CD14-positive monocyte (primary cell): Measurements from ENCODE around the gene ARHGEF19. TPM values are rescaled to one million over a fixed set of nuclear protein-coding genes. Genes with fewer than 3 reads are reported as not detected.

Experiments
- DNase-seq, 3 donors: peaks; one replicate each; pipeline ENCODE4 v3.0.0-alpha.2; 2011 to 2022
- H2AFZ ChIP-seq: 2 replicates; pipeline ENCODE4 v1.6.0; 2012; ENCODE audit warnings: mild to moderate bottlenecking, low read depth, low read length, inconsistent platforms; ENCODE audit not compliant: insufficient read depth, poor library complexity, severe bottlenecking
- H3K27ac ChIP-seq, 2 donors: 1 replicate in 1 of 2; 2 replicates in 1 of 2; pipeline ENCODE4 v1.5.1; 2012 to 2013; ENCODE audit warnings: low read length in 2 of 2, control low read depth in 1 of 2, inconsistent platforms in 1 of 2, low read depth in 1 of 2, mild to moderate bottlenecking in 1 of 2
- H3K27me3 ChIP-seq, 2 donors: one replicate each; pipeline versions ENCODE4 v1.6.0 to v1.6.1; 2011 to 2013; ENCODE audit warnings: low read length in 2 of 2; ENCODE audit not compliant: control insufficient read depth in 2 of 2, insufficient read depth in 2 of 2
- H3K36me3 ChIP-seq, 2 donors: replicated peaks in 1 of 2; 1 replicate in 1 of 2; 2 replicates in 1 of 2; pipeline versions ENCODE4 v1.5.1 to v1.6.1; 2012 to 2013; ENCODE audit warnings: low read length in 2 of 2, control low read depth in 1 of 2, inconsistent platforms in 1 of 2, mild to moderate bottlenecking in 1 of 2; ENCODE audit not compliant: insufficient read depth in 2 of 2, control insufficient read depth in 1 of 2
- H3K4me1 ChIP-seq, 2 donors: 1 replicate in 1 of 2; 2 replicates in 1 of 2; pipeline versions ENCODE4 v1.5.1 to v1.6.1; 2012 to 2013; ENCODE audit warnings: low read length in 2 of 2, control low read depth in 1 of 2, inconsistent platforms in 1 of 2, mild to moderate bottlenecking in 1 of 2, moderate library complexity in 1 of 2; ENCODE audit not compliant: insufficient read depth in 2 of 2, control insufficient read depth in 1 of 2
- H3K4me2 ChIP-seq: replicated peaks from 2 replicates; pipeline ENCODE3; 2012; ENCODE audit warnings: low read length, moderate library complexity, mild to moderate bottlenecking; ENCODE audit not compliant: poor library complexity, severe bottlenecking; ENCODE audit errors: extremely low read depth
- H3K4me3 ChIP-seq, 3 experiments: fragments of 200-600 bp in 1 of 3; sonication (generic) in 1 of 3; replicated peaks in 1 of 3; 1 replicate in 2 of 3; 2 replicates in 1 of 3; pipeline ENCODE4 v1.5.1; 2011 to 2013; ENCODE audit warnings: low read length in 3 of 3, mild to moderate bottlenecking in 3 of 3, control low read depth in 2 of 3, low read depth in 2 of 3, inconsistent platforms in 1 of 3, moderate library complexity in 1 of 3
- H3K79me2 ChIP-seq: 2 replicates; pipeline ENCODE4 v1.6.0; 2012; ENCODE audit warnings: mild to moderate bottlenecking, control low read depth, inconsistent platforms, low read length, moderate library complexity; ENCODE audit not compliant: insufficient read depth
- H3K9ac ChIP-seq: 2 replicates; pipeline ENCODE4 v1.6.0; 2017; ENCODE audit warnings: low read length, mild to moderate bottlenecking; ENCODE audit not compliant: insufficient read depth, poor library complexity, severe bottlenecking
- H3K9me3 ChIP-seq, 2 donors: replicated peaks in 1 of 2; 1 replicate in 1 of 2; 2 replicates in 1 of 2; pipeline versions ENCODE4 v1.5.1 to v1.6.1; 2012 to 2013; ENCODE audit warnings: low read length in 2 of 2, control low read depth in 1 of 2; ENCODE audit not compliant: control insufficient read depth in 1 of 2, insufficient read depth in 1 of 2
- H4K20me1 ChIP-seq: 2 replicates; pipeline ENCODE4 v1.6.0; 2012; ENCODE audit warnings: mild to moderate bottlenecking, low read length, control low read depth, moderate library complexity; ENCODE audit not compliant: insufficient read depth
- H3K27ac Mint-ChIP-seq, 7 donors: one replicate each; pipeline ENCODE4 v1.8.0; 2020; ENCODE audit warnings: mild to moderate bottlenecking in 7 of 7, mixed read lengths in 7 of 7, moderate library complexity in 6 of 7, inconsistent platforms in 2 of 7
- H3K27me3 Mint-ChIP-seq, 3 donors: one replicate each; pipeline ENCODE4 v1.8.0; 2021 to 2022; ENCODE audit warnings: low read depth in 3 of 3, mild to moderate bottlenecking in 3 of 3, mixed read lengths in 3 of 3, moderate library complexity in 3 of 3, inconsistent platforms in 1 of 3
- H3K36me3 Mint-ChIP-seq, 2 donors: one replicate each; pipeline ENCODE4 v1.8.0; 2020; ENCODE audit warnings: mixed read lengths in 2 of 2, inconsistent platforms in 1 of 2, mild to moderate bottlenecking in 1 of 2
- H3K4me1 Mint-ChIP-seq: one replicate; pipeline ENCODE4 v1.8.0; 2020; ENCODE audit warnings: mild to moderate bottlenecking, mixed read lengths
- H3K4me3 Mint-ChIP-seq, 2 donors: one replicate each; pipeline ENCODE4 v1.8.0; 2020; ENCODE audit warnings: mild to moderate bottlenecking in 2 of 2, mixed read lengths in 2 of 2, moderate library complexity in 1 of 2
- H3K9me3 Mint-ChIP-seq, 7 donors: one replicate each; pipeline ENCODE4 v1.8.0; 2020 to 2022; ENCODE audit warnings: mixed read lengths in 7 of 7, mild to moderate bottlenecking in 6 of 7, moderate library complexity in 6 of 7, inconsistent platforms in 2 of 7
- CTCF ChIP-seq: fragments of 200-600 bp; IDR thresholded peaks from one replicate; pipeline ENCODE4 v1.8.0; 2022; ENCODE audit warnings: antibody characterized with exemption, mild to moderate bottlenecking
- WGBS: methylation state at CpG from one replicate; pipeline ENCODE4 v1.1.5; 2013; ENCODE audit warnings: missing lambda C conversion rate; ENCODE audit not compliant: insufficient coverage; 5-methylcytosine and 5-hydroxymethylcytosine counted together
- intact Hi-C, 2 donors: fragments of 100-400 bp; cut with micrococcal nuclease; formaldehyde crosslinking; loops; one replicate each; pipeline versions ENCODE4 v1.15.0 to v1.15.1; 2023
- polyA plus RNA-seq, 3 donors: library from polyadenylated mRNA; depleted of rRNA in 1 of 3; unstranded in 2 of 3; stranded (reverse) in 1 of 3; fragments of 300-500 nt in 2 of 3; fragments of >200 nt in 1 of 3; fragmentation: Illumina TruSeq in 2 of 3; gene quantifications; 1 replicate in 2 of 3; 2 replicates in 1 of 3; pipeline ENCODE4 v1.2.3, GENCODE V29; 2012 to 2021

ARHGEF19 gene
- polyA plus RNA-seq, 3 donors = 2.2 to 7.9 (median 2.3) TPM

- no peaks in the 10 kb centered on the region for H3K9me3 ChIP-seq
- H3K9ac ChIP-seq = peak overlapping the region; percentile 60
- peaks cover 23 to 34% (median 32%) of the 10 kb centered on the region in 3 donors for H3K27me3 Mint-ChIP-seq
- H3K27ac Mint-ChIP-seq = peak overlapping the region; percentile 86 to 98 (median 91)
- H3K9me3 Mint-ChIP-seq = peaks cover 0 to 6% (median 0%) of the 10 kb centered on the region in 7 donors
- H3K27me3 ChIP-seq = peaks cover 0 to 19% of the 10 kb centered on the region in 2 donors
- intact Hi-C loops = no loop called here
- DNase-seq = peak; percentile 64 to 73 (median 71)
- peak overlapping the region; percentile 20 for H3K4me2 ChIP-seq
- H3K4me3 ChIP-seq = peak overlapping the region in 1 of 3 experiments; percentile 45
- H3K36me3 Mint-ChIP-seq = no peaks in the 10 kb centered on the region
- H4K20me1 ChIP-seq = no peaks in the 10 kb centered on the region
- no peak for TF ChIP-seq CTCF
- 33% methylated on average over 3 of the region's 12 CpGs for WGBS
- peaks cover 30% of the 10 kb centered on the region for H3K4me1 Mint-ChIP-seq
- no peaks in the 10 kb centered on the region for H3K36me3 ChIP-seq
- no peaks in the 10 kb centered on the region for H3K79me2 ChIP-seq
- H3K4me3 Mint-ChIP-seq = peak overlapping the region; percentile 31 to 65
- peak overlapping the region; percentile 73 to 88 for H3K27ac ChIP-seq
- peaks cover 19 to 24% of the 10 kb centered on the region in 2 donors for H3K4me1 ChIP-seq
- H2AFZ ChIP-seq = peak overlapping the region; percentile 63
Measured at GRCh38 chr1:16173447-16174260, 38.8 kb downstream of the ARHGEF19 start.

DNA sequence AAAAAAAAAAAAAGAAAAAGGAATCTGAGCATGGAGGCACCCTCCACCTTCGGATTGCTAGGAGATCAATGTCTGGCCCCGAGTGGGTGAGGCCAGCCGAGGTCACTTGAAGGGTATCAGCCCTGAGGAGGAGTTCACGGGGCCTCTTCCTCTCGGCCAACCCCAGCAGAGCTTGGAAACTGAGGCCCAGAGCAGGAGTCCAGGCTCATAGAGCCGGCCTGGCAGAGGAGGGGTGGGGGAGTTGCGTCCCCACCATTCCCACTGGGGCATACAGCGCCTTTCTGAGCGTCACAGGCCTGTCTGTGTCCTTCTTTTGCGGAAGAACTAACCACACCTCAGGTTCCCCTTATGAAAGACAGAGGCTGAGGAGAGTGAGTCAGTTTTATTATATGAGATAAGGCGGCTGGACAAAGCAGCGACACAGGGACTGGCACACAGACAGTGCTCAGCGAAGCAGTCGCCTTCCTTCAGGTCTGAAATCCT, 39.4 kb downstream of the ARHGEF19 start:
- no peaks in the 10 kb centered on the region for H3K79me2 ChIP-seq
- H3K27ac Mint-ChIP-seq = peak overlapping the region; percentile 86 to 98 (median 91)
- H3K4me2 ChIP-seq = peak overlapping the region; percentile 20
- intact Hi-C loops = no loop called here
- no peaks in the 10 kb centered on the region for H3K36me3 Mint-ChIP-seq
- H2AFZ ChIP-seq = peak overlapping the region; percentile 63
- peak overlapping the region in 1 of 2 donors; percentile 65 for H3K4me3 Mint-ChIP-seq
- peak overlapping the region in 1 of 3 experiments; percentile 45 for H3K4me3 ChIP-seq
- peak overlapping the region; percentile 73 to 88 for H3K27ac ChIP-seq
- H3K9me3 Mint-ChIP-seq = peaks cover 0 to 5% (median 0%) of the 10 kb centered on the region in 7 donors
- WGBS = 2% methylated on average over 5 of the region's 14 CpGs
- H3K36me3 ChIP-seq = no peaks in the 10 kb centered on the region
- H3K9me3 ChIP-seq = no peaks in the 10 kb centered on the region
- no peak for TF ChIP-seq CTCF
- peaks cover 19 to 24% of the 10 kb centered on the region in 2 donors for H3K4me1 ChIP-seq
- peaks cover 29 to 40% (median 35%) of the 10 kb centered on the region in 3 donors for H3K27me3 Mint-ChIP-seq
- DNase-seq = peak; percentile 84 to 86 (median 85)
- peaks cover 2 to 25% of the 10 kb centered on the region in 2 donors for H3K27me3 ChIP-seq
- H3K4me1 Mint-ChIP-seq = peaks cover 34% of the 10 kb centered on the region
- no peaks in the 10 kb centered on the region for H4K20me1 ChIP-seq
- H3K9ac ChIP-seq = peak overlapping the region; percentile 60
